GM19035 (cell line): Measurements from ENCODE around the gene SLC10A6.
"Not testable (repeated sequence)": the region's sequence is repeated elsewhere in the genome, so short reads cannot be mapped to it uniquely, and the experiment has no call there.

Experiments
- ATAC-seq: cut with Tn5 transposase; IDR thresholded peaks from one replicate; pipeline ENCODE4 v1.9.1; 2021; ENCODE audit not compliant: unreplicated experiment

SLC10A6 gene

GRCh38 chr4:86848732-86849619 is at the start of gene SLC10A6:
Gene SLC10A6 (minus strand): TSS chr4:86849384. CDS start chr4:86849115, 269 bp downstream.
- ATAC-seq: no peak

- ATAC-seq: no peak
These were observed 49.4 kb upstream of the SLC10A6 start for GRCh38 chr4:86898562-86898961.

- ATAC-seq: no peak
These were observed 47.4 kb upstream of the SLC10A6 start for GRCh38 chr4:86896596-86896995.

- ATAC-seq: no peak
These were observed 46.7 kb upstream of the SLC10A6 start for GRCh38 chr4:86895692-86896488.

- ATAC-seq: no peak
These were observed 45.3 kb upstream of the SLC10A6 start for GRCh38 chr4:86894455-86894854.

GRCh38 chr4:86893136-86893535 is 44.0 kb upstream of the SLC10A6 start:
- no peak for ATAC-seq

- peak; percentile 11 for ATAC-seq
These were observed 43.4 kb upstream of the SLC10A6 start for GRCh38 chr4:86892636-86892960.

- ATAC-seq: peak; percentile 75
These were observed 42.8 kb upstream of the SLC10A6 start, which contains the start of gene C4orf36 for GRCh38 chr4:86891762-86892635. Gene C4orf36 (minus strand): TSS chr4:86892422. CDS start chr4:86891520, 902 bp downstream.

GRCh38 chr4:86890790-86891189 is 41.6 kb upstream of the SLC10A6 start:
- ATAC-seq: no peak

GRCh38 chr4:86879641-86880040 is 30.5 kb upstream of the SLC10A6 start:
- ATAC-seq: no peak

- ATAC-seq: no peak
These were observed 29.5 kb upstream of the SLC10A6 start for GRCh38 chr4:86878640-86879039.

- no peak for ATAC-seq
These were observed 27.9 kb upstream of the SLC10A6 start for GRCh38 chr4:86876894-86877685.

GRCh38 chr4:86875436-86875835 is 26.3 kb upstream of the SLC10A6 start:
- not testable (repeated sequence) for ATAC-seq

GRCh38 chr4:86872135-86872534 is 23.0 kb upstream of the SLC10A6 start:
- ATAC-seq: no peak

- no peak for ATAC-seq
These were observed 21.4 kb upstream of the SLC10A6 start for GRCh38 chr4:86870442-86871069.

- ATAC-seq: no peak
These were observed 8.3 kb upstream of the SLC10A6 start for GRCh38 chr4:86857341-86858052.

GRCh38 chr4:86856896-86857295 is 7.7 kb upstream of the SLC10A6 start:
- no peak for ATAC-seq

- ATAC-seq: no peak
These were observed 6.4 kb upstream of the SLC10A6 start for GRCh38 chr4:86855572-86855971.

GRCh38 chr4:86853209-86853608 is 4.0 kb upstream of the SLC10A6 start:
- no peak for ATAC-seq
